OCI-LY3 (cell line): Measurements from ENCODE around the gene CRY1.

ENCODE experiments used
- EZH2phosphoT487 ChIP-seq: fragments of 200-600 bp; shearing (Covaris generic); IDR thresholded peaks from 2 replicates; pipeline ENCODE4 v1.6.1; 2018; ENCODE audit warnings: antibody characterized with exemption, mixed run types, low read depth
- TF ChIP-seq, protein P1 (sequence below): fragments of 200-600, 300-600 bp; sonication (generic); IDR thresholded peaks from 2 replicates; pipeline ENCODE4 v1.5.1; 2014; ENCODE audit warnings: antibody characterized with exemption, low read length, low read depth

DNA sequence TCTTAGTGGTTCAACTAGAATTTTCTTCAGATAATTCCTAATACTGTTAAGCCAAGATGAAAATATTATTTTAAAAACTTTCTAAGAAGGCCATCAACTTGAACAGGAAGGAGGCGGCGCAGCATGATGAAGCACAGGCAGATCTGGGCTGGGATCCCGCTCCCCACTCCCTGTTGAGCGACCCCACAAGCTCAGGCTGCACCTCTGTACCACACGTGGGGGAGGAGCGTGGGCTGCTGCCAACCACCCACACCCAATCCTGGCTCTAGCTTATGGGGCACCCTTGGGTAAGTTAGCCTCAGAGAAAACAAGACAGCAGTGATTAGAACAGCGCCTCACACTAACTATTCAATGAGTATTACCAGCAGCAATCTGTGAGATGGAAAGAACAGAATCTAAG is 112.4 kb downstream of the CRY1 start:
- TF ChIP-seq EZH2phosphoT487: no peak
- TF ChIP-seq, protein P1, sequence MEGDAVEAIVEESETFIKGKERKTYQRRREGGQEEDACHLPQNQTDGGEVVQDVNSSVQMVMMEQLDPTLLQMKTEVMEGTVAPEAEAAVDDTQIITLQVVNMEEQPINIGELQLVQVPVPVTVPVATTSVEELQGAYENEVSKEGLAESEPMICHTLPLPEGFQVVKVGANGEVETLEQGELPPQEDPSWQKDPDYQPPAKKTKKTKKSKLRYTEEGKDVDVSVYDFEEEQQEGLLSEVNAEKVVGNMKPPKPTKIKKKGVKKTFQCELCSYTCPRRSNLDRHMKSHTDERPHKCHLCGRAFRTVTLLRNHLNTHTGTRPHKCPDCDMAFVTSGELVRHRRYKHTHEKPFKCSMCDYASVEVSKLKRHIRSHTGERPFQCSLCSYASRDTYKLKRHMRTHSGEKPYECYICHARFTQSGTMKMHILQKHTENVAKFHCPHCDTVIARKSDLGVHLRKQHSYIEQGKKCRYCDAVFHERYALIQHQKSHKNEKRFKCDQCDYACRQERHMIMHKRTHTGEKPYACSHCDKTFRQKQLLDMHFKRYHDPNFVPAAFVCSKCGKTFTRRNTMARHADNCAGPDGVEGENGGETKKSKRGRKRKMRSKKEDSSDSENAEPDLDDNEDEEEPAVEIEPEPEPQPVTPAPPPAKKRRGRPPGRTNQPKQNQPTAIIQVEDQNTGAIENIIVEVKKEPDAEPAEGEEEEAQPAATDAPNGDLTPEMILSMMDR: no peak
